Erythroblast (primary cell): Measurements from ENCODE around the gene PELI3.

Experiments used
- DNase-seq, 2 experiments: peaks; one replicate each; lab custom pipeline; 2025; lab: John Stamatoyannopoulos, UW
- GATA1 ChIP-seq: IDR thresholded peaks from 2 replicates; pipeline ENCODE4 v1.6.1; 2011; ENCODE audit warnings: low read depth, mild to moderate bottlenecking, control low read depth, low read length, moderate library complexity
- POLR2A ChIP-seq: IDR thresholded peaks from 2 replicates; pipeline ENCODE4 v1.6.1; 2011; ENCODE audit warnings: mild to moderate bottlenecking, low read length

The PELI3 gene

GRCh38 chr11:66491315-66491935, 24.7 kb downstream of the PELI3 start:
- no peak for TF ChIP-seq POLR2A
- TF ChIP-seq GATA1, result no peak
- no peak for DNase-seq

GRCh38 chr11:66492161-66492865, 25.6 kb downstream of the PELI3 start:
- DNase-seq, result no peak

GRCh38 chr11:66493130-66493529, 26.4 kb downstream of the PELI3 start:
- DNase-seq, result no peak
- TF ChIP-seq GATA1 (no peak), POLR2A (no peak)

More at GRCh38 chr11:66492161-66492865, 25.6 kb downstream of the PELI3 start:
- TF ChIP-seq POLR2A (no peak), GATA1 (no peak)

GRCh38 chr11:66494458-66494857, 27.8 kb downstream of the PELI3 start:
- DNase-seq, result no peak
- TF ChIP-seq POLR2A (no peak), GATA1 (no peak)

GRCh38 chr11:66494935-66495334, 28.2 kb downstream of the PELI3 start:
- no peak for DNase-seq

GRCh38 chr11:66495401-66495854, 28.7 kb downstream of the PELI3 start:
- DNase-seq, result no peak
- TF ChIP-seq GATA1 (no peak), POLR2A (no peak)

More at GRCh38 chr11:66494935-66495334, 28.2 kb downstream of the PELI3 start:
- no peak for TF ChIP-seq GATA1
- TF ChIP-seq POLR2A, result no peak

GRCh38 chr11:66497206-66497605, 30.5 kb downstream of the PELI3 start:
- TF ChIP-seq GATA1, result no peak
- TF ChIP-seq POLR2A, result no peak
- DNase-seq, result no peak

- DNase-seq, result no peak
- TF ChIP-seq POLR2A (no peak), GATA1 (no peak)
These were observed 31.8 kb downstream of the PELI3 start for GRCh38 chr11:66498506-66498905.

GRCh38 chr11:66505276-66505816, 38.6 kb downstream of the PELI3 start:
- no peak for DNase-seq
- TF ChIP-seq POLR2A (no peak), GATA1 (no peak)

GRCh38 chr11:66509131-66509561, 42.4 kb downstream of the PELI3 start:
- TF ChIP-seq POLR2A, result no peak
- no peak for TF ChIP-seq GATA1
- peak in 1 of 2 experiments; percentile 15 for DNase-seq

GRCh38 chr11:66510271-66510989, 43.7 kb downstream of the PELI3 start, which contains the start of gene BBS1:
BBS1 (plus strand) TSS chr11:66510635; CDS start chr11:66510660, 25 bp downstream.
- TF ChIP-seq POLR2A, result peak; percentile 71
- TF ChIP-seq GATA1, result no peak
- peak; percentile 84 to 91 for DNase-seq

- DNase-seq, result no peak
- TF ChIP-seq POLR2A, result no peak
- no peak for TF ChIP-seq GATA1
These were observed 44.3 kb downstream of the PELI3 start for GRCh38 chr11:66510990-66511339.

GRCh38 chr11:66523611-66524010, 56.9 kb downstream of the PELI3 start:
- TF ChIP-seq POLR2A (no peak), GATA1 (no peak)
- DNase-seq, result no peak
